GM12891 (cell line): ENCODE measurements around the gene SMIM44.

Source experiments
- DNase-seq: peaks from one replicate; pipeline ENCODE4 v3.0.0; 2011; ENCODE audit warnings: low spot score; ENCODE audit not compliant: insufficient read length
- FAIRE-seq: peaks from 2 replicates; lab custom pipeline; 2011; peaks lifted over from hg19 to GRCh38; lab: Jason Lieb, UNC
- PAX5 ChIP-seq: IDR thresholded peaks from 2 replicates; pipeline ENCODE4 v1.6.1; 2011; ENCODE audit warnings: low read length, moderate library complexity, mild to moderate bottlenecking; ENCODE audit not compliant: insufficient read depth, severe bottlenecking
- POLR2A ChIP-seq: IDR thresholded peaks from 2 replicates; pipeline ENCODE4 v1.6.1; 2011; ENCODE audit warnings: low read depth, low read length, control low read depth
- POLR2AphosphoS5 ChIP-seq: IDR thresholded peaks from 2 replicates; pipeline ENCODE4 v1.6.1; 2011; ENCODE audit warnings: low read depth, low read length, control low read depth
- POU2F2 ChIP-seq: IDR thresholded peaks from 2 replicates; pipeline ENCODE4 v1.6.1; 2011; ENCODE audit warnings: low read depth, mild to moderate bottlenecking, control low read depth, low read length, moderate library complexity
- SPI1 ChIP-seq: IDR thresholded peaks from 2 replicates; pipeline ENCODE4 v1.6.1; 2011; ENCODE audit warnings: low read depth, low read length, control low read depth
- TAF1 ChIP-seq: IDR thresholded peaks from 2 replicates; pipeline ENCODE4 v1.6.1; 2011; ENCODE audit warnings: low read depth, low read length, control low read depth

Gene SMIM44

GRCh38 chr19:3524904-3525451, 41.7 kb upstream of the SMIM44 start:
- no peak for DNase-seq
- no peak for FAIRE-seq
- TF ChIP-seq PAX5 = no peak
- no peak for TF ChIP-seq POLR2AphosphoS5
- no peak for TF ChIP-seq SPI1

GRCh38 chr19:3524078-3524842, 41.0 kb upstream of the SMIM44 start:
- DNase-seq = no peak
- FAIRE-seq = no peak
- TF ChIP-seq SPI1 (no peak), PAX5 (no peak), POLR2A (no peak), POLR2AphosphoS5 (no peak), TAF1 (no peak), POU2F2 (no peak)

- DNase-seq (no peak), FAIRE-seq (no peak)
- TF ChIP-seq TAF1 = no peak
- TF ChIP-seq SPI1 = no peak
- TF ChIP-seq PAX5 = no peak
- TF ChIP-seq POLR2AphosphoS5 = no peak
- no peak for TF ChIP-seq POLR2A
- no peak for TF ChIP-seq POU2F2
These were observed 40.3 kb upstream of the SMIM44 start for GRCh38 chr19:3523361-3524077.

GRCh38 chr19:3522421-3523360, 39.5 kb upstream of the SMIM44 start:
- no peak for FAIRE-seq
- TF ChIP-seq SPI1 (no peak), POLR2A (no peak), POLR2AphosphoS5 (no peak), TAF1 (no peak), POU2F2 (no peak), PAX5 (no peak)
- DNase-seq = no peak

GRCh38 chr19:3521104-3521445, 37.8 kb upstream of the SMIM44 start:
- no peak for TF ChIP-seq PAX5
- TF ChIP-seq POLR2AphosphoS5 = no peak
- no peak for TF ChIP-seq SPI1
- TF ChIP-seq TAF1 = no peak
- TF ChIP-seq POU2F2 = no peak
- no peak for TF ChIP-seq POLR2A
- no peak for DNase-seq
- FAIRE-seq = no peak

- DNase-seq (no peak), FAIRE-seq (no peak)
- TF ChIP-seq POLR2AphosphoS5 (no peak), TAF1 (no peak), POLR2A (no peak), SPI1 (no peak), POU2F2 (no peak), PAX5 (no peak)
These were observed 37.2 kb upstream of the SMIM44 start for GRCh38 chr19:3520166-3521103.

- TF ChIP-seq POLR2AphosphoS5 = no peak
- no peak for TF ChIP-seq SPI1
- TF ChIP-seq POU2F2 = no peak
- no peak for TF ChIP-seq TAF1
- no peak for TF ChIP-seq POLR2A
- TF ChIP-seq PAX5 = no peak
- FAIRE-seq (no peak), DNase-seq (no peak)
These were observed 35.9 kb upstream of the SMIM44 start for GRCh38 chr19:3519126-3519525.

- TF ChIP-seq TAF1 = no peak
- no peak for TF ChIP-seq SPI1
- no peak for TF ChIP-seq POLR2A
- TF ChIP-seq POU2F2 = no peak
- no peak for TF ChIP-seq PAX5
- no peak for TF ChIP-seq POLR2AphosphoS5
- FAIRE-seq = no peak
These were observed 35.4 kb upstream of the SMIM44 start for GRCh38 chr19:3518659-3519058.

GRCh38 chr19:3518255-3518654, 35.0 kb upstream of the SMIM44 start:
- FAIRE-seq (no peak), DNase-seq (no peak)
- TF ChIP-seq PAX5 (no peak), TAF1 (no peak), POLR2AphosphoS5 (no peak), SPI1 (no peak), POLR2A (no peak), POU2F2 (no peak)

More at GRCh38 chr19:3518659-3519058, 35.4 kb upstream of the SMIM44 start:
- DNase-seq = no peak
